Cardiac septum (tissue), 1 donor: ENCODE data around the gene PRMT7. TPM values are rescaled to one million over a fixed set of nuclear protein-coding genes. Genes with fewer than 3 reads are reported as not detected.

ENCODE experiments used
- DNase-seq: peaks from one replicate; pipeline ENCODE4 v3.0.0-alpha.2; 2020; ENCODE audit warnings: low spot score
- intact Hi-C: fragments of 100-400 bp; cut with DNase I; formaldehyde crosslinking; loops from one replicate; pipeline ENCODE4 v1.14.0; 2022
- total RNA-seq: library from RNA; stranded (reverse); fragmentation: NEBNext Ultra II Directional; extraction: Animal tissue kit (Norgen Biotek cat#: 25700); gene quantifications from one replicate; pipeline ENCODE4 v1.2.1, GENCODE V29; 2021
- donor health status: DM: no; HTN: no; CAD: no.

PRMT7 gene
- total RNA-seq, 1 donor from 2014 or later = 24.2 TPM

DNA sequence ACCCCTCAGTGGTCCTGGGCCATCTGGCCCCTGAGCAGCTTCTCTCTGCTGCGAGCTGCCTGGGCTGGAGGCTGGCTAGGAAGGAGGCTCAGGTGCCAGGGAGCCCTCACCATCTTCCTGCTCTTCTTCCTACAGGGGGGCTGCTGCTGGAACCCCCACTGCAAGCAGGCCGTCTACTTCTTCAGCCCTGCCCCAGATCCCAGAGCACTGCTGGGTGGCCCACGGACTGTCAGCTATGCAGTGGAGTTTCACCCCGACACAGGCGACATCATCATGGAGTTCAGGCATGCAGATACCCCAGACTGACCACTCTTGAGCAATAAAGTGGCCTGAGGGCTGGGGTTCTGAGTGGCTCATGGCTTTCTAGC is 46.1 kb downstream of the PRMT7 start:
- DNase-seq = no peak
- intact Hi-C loops = no loop called here

DNA sequence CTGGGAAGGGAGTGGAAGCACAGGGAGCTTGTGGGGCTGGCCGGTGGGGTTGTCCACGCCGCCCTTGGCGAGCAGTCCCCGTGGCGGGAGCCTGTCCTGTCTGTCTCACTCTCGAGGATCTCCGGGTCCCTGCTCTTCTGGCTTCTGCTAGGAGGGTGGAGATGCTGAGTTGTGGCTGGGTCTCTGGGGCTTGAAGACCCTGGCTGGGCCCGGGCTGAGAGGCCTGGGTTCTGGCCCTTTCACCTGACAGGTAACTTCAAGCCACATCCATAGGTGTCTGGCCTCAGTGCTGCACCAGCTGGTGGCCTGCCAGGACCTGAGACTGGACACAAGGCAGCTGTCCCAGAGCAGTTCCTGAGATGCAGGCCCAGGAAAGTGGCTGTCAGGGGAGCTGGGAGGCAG is 46.7 kb downstream of the PRMT7 start:
- intact Hi-C loops = no loop called here
- DNase-seq = no peak

DNA sequence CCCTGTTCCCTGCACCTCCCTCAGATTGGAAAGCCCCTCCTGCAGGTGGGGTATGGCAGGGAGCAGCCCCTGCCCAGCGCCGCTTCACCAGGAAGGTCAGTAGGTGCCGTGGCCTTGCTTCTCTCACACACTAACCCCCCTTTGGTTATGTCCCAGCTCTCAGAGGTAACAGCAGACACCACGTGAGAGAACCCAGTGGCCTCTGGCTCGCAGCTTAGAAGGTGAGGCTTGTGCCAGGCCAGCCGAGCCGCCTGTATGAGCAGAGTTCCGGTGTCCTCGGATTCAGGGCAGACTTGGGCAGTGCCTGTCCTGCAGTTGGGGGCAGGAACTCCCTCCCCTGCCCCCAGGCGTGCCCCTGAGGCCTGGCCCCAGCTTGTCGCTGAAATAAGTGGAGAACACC is 47.1 kb downstream of the PRMT7 start:
- intact Hi-C loops = no loop called here
- no peak for DNase-seq

DNA sequence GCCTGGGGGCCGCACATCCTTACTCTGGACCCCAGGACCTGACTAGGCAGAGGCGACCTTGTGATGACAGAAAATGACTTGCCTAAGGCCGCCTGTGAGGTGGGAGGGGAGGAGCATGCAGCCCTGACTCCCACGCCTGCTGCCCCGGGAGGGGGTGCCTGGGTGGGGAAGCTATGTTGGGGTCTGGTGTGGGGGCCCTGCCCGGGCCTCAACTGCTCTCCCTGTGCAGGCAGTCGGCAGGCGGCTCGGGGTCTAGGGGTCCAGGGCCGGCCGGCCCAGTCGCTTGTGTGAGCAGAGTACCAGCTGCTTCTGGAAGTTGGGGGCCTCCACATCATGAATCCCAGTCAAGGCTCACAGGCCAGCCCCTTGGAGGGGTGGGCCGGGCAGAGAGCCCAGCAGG is 48.1 kb downstream of the PRMT7 start:
- DNase-seq = no peak
- intact Hi-C loops = no loop called here

DNA sequence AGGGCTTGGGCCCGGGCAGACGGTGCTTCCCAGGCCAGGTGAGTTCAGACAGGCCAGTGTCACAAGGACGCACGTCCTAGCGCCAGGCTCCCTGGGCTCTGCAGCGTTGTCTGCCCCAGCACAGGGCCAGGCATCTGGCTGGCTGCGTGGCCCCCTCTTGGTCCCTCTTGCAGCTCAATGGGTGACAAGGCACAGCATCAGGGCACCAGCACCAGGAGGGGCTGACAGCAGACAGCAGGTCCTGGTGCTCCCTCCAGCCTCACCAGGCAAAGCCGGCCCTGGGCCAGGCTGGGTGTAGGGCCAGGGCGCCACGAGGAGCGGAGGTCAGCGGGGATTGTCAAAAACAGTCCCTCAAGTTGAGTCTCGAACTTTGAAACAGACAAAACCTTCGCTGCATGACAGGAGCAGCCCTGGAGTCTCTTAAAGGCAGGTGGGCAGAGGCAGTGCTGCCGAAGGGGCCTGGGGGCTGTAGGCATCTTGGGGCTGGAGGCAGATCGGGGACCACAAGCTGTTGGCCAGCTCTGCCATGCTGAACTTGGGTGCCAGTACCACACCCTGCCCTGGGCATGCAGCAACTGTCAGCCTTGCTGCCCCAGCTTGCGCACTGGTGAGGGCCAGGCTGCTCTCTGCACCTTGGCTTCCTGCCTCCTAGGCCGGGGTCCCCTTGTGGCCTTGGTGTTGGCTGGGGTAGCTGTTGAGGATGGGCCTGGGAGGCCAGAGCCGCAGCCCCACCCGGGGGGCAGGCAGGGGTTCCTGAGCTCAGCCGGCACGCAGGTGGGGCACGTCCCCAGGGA is 48.8 kb downstream of the PRMT7 start:
- no peak for DNase-seq
- intact Hi-C loops = no loop called here

DNA sequence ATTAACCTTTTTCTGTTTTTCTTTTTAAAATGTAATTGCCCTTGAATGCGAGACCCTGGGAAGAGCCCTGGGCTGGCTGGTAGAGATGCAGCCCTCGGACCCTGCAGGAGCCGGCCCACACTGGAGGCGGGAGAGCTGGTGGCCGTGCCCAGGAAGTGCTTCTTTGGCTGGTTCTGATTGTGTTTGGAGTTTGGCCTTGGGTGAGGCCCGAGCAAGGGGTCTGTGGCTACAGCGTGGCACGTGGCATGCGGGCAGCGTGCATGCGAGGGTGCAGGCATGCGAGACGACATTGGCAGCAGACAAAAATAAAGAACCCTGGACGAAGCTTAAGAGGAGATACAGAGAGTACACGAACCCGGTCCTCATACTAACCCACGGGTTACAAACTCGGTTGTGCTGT is 49.7 kb downstream of the PRMT7 start:
- intact Hi-C loops = no loop called here
- no peak for DNase-seq

DNA sequence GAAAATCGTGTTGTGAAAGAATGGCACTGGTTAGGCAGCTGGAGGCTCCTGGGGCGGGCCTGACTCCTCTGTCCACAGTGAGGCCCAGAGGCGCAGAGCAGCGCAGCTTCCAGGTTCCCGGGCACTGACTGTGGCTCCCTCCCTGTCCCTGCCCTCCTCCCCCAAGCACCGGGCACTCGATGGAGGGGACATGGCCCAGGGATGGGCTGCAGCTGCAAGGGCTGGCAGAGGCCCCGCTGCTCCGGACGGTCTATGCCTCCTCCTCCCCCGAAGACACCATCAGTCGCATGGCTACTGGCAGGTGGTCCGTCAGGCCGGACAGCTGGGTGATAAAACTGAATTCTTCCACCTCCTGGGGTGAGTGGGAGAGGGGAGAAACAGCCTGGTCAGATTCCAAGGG is 50.1 kb downstream of the PRMT7 start:
- intact Hi-C loops = no loop called here
- DNase-seq = no peak

DNA sequence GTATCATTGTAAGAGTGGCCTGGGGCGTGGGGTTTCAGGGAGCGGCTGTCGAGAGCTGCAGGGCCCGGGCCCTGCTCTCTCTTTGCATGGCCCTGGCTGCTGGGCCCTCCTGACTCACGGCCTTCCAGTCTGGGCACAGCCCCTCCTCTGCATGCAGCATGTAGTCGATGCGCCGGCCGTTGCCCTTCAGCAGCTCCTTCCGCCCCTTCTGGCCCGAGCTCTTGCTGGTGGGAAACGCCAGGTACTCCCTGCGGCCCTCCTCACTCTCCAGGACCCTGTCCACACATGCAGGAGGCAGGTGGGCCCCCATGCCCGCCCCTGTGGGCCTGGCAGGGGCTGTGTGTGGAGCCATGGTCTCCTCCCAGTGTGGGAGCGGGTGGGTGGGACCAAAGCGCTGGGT is 50.7 kb downstream of the PRMT7 start:
- intact Hi-C loops = no loop called here
- DNase-seq = no peak

DNA sequence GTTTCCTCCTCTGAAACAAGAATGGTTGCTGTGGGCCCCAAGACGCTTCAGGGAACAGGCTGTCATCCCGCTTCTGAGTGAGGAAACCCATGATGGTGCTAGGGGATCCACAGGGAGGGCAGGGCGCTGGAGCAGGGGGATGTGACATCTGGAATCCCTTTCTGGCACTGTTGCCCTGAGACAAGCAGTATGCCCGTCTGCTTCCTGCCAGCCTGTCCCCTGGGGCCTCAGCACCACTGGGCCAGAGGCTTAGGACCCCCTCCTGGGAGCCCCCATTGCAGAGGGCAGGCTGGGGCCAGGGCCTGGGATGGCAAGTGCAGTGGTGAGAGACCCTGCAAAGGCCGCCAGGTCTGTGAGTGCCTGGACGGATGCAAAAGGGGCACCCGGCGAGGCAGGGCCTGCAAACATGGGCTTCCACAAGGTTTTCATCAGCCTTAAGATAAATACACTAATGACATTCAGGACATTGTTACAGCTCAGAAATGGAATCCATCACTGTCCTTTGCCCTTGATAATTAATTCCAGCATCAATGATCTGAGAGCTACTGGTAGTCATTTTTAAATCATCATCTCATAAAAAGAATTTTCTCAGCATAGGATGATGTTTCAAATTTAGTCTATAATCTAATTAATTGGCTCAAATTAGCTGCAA is 51.6 kb downstream of the PRMT7 start:
- DNase-seq = no peak
- intact Hi-C loops = no loop called here

DNA sequence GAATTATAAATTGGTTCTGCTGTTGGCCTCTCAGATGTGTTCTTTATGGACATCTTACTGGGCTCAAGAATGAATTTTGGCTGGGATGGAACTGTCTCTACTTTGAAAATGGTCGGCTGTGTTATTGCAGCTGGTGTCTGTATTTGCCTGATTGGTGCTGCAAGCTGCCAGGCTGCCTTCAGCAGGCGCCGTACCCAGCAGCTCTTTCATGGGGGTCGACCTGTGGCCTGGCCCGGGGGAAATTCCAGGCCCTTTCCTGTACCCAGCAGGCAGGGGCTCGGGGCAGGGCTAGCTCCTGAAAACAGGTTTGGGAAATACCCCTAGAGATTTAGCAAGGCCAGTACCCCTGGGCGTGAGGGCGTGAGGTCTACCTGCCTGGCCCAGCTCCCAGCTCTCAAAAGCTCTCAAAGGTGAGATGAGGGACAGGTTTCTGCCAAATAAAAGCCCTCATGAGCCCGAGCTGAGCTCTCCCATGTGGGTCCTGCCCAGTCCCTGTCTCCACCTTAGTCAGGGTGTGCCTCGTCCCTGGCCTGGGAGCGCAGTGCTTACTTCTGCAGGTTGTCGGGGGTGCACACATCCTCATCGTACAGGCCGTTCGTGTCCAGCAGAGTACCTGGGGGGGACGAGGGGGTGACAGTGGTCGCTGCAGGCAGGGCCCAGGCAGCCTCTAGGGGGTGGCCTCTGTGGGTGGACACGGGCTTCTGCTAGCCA is 52.3 kb downstream of the PRMT7 start:
- no peak for DNase-seq

DNA sequence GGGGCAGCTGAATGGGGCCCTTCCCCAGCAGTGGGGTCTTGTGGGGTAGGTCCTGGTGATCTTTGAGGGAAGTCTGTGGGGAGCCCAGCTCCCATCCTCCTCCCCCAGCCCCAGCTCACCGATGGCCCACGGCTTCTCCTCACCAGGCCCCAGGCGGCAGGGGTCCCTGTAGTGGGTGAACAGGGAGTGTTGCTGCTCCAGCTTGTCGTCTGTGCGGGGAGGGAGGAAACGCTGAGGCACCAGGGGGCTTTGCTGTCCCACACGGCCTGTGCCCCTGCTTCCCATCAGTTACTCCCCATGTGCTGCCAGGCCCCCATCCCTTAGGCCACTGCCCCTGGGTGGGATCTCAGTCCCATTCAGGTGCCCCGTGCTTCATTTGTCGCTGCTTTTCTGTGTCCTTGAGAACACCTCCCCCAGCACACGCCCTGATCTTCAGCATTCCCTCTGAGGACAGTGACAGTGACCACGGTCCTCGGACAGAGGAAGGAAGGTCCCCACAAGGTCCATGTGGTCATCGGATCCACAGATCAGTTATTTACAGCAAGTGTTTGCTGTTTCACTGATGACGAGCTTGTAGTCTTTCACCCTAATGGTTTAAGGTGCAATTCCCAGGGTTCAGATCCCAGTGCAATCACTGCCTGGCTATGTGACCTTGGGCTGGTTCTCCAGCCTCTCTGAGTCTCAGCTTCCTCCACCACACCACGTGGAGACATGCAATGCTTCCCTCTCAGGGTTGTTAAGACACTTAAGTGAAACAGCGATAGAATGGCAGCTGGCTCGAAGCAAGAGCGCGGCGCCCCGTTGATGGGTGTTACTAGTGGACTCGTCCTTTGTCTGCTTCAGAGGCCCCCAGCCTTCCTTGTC is 53.1 kb downstream of the PRMT7 start:
- DNase-seq = no peak
- intact Hi-C loops = no loop called here

More for the DNA sequence above, 52.3 kb downstream of the PRMT7 start:
- intact Hi-C loops = no loop called here

DNA sequence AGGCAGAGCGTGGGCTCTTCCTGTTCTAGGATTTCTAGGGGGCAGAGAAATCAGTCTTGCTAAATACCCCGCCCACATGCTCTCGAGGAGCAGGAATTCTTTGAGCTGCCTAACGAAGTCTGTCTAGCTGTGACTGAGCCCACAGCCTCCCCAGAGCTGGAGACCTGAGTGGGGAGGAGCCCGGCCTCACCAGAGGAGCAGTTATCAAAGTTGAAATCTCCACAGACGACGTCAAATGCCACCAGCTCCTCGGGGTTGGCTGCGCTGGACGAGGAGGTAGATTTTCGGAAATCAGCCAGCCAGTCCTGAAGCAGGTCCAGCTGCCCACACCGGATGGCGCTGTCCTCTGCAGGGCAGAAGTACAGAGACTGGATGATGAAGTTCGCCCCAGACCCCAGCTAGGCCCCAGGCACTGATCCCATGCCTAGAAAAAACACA is 53.8 kb downstream of the PRMT7 start:
- intact Hi-C loops = no loop called here
- DNase-seq = no peak

DNA sequence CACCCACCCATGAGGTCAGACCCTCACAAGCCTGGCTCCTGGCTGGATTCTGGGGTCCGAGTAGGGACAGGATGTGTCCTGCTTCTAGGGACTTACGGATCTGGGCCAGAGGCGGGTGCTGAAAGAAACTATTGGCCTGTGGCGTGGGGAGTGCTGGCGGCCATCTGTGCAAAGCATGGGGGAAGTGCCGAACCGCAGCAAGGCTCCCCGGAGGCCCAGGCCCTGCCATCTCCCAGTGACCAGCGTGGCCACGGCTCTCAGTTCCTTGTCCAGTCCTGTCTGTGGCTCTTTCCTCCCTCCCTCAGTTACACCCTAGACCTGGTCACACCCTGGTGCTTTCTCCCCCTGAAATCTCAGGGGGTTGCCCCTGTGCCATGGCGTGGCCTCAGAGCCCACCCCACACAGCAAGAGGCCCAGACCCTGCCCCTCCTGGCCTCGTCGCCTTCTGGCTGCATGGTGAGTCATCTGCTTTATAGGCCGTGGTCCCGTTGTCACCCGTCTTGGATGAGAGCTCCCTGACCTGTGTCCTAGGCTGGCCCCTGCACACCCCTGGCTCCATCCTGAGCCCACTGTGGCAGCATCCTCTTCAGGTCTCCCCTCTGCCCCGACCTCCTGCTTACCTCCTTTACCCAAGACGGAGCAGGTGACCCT is 54.5 kb downstream of the PRMT7 start:
- intact Hi-C loops = no loop called here
- DNase-seq = no peak

DNA sequence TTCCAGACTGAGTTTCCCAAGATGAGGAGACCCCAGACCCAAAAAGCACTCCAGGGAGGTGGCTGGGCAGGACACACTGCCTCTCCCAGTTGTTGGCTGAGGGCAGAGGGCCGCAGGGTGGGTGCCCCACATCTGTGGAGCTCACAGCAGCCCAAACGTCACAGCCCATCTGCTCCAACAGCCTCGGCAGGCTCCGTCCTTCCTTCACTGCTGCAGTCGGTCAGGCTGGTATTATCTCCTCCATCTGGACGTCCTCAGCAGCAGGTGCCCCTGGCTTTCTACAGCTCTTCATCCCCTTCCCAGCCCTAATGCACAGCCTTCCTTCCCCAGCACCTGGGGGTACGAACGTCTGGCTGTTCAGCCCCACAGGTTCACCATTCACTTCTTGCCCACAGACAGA is 55.2 kb downstream of the PRMT7 start:
- no peak for DNase-seq
- intact Hi-C loops = no loop called here

DNA sequence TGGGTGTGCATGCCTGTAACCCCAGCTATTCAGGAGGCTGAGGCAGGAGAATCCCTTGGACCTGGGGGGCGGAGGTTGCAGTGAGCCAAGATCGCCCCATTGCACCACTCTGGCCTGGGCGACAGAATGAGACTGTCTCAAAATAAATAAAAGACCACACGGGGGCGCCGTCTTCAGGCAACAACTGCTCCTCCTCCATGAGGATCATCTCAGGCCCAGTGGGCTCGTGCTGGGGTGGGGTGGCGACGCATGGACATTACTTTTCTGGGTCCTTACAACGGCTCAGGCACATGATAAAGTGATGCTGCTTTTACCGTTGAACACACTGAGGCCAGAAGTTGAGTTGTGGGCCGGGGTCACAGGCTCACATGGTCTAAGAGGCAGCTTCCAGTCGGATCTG is 56.2 kb downstream of the PRMT7 start:
- intact Hi-C loops = no loop called here

DNA sequence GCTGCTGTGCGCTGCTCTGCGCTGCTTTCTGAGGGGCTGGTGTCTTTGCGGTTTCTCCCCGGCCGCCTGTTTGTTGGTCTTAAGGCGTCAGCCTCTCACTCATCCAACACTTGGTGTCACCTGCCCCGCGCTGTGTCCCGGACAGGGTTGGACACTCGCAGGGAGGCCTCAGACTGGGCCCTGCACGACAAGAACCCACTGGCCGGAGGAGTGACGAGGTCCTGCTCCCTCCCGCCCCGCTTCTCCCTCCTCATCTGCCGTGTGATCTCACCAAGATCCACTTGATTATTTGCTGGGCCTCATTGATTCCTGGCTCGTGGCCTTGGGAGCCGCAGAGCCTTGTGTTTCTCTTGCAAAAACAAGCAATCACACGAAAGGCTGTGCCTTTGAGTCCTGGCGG is 56.6 kb downstream of the PRMT7 start:
- DNase-seq = no peak
- intact Hi-C loops = no loop called here

More for the DNA sequence above, 56.2 kb downstream of the PRMT7 start:
- no peak for DNase-seq

DNA sequence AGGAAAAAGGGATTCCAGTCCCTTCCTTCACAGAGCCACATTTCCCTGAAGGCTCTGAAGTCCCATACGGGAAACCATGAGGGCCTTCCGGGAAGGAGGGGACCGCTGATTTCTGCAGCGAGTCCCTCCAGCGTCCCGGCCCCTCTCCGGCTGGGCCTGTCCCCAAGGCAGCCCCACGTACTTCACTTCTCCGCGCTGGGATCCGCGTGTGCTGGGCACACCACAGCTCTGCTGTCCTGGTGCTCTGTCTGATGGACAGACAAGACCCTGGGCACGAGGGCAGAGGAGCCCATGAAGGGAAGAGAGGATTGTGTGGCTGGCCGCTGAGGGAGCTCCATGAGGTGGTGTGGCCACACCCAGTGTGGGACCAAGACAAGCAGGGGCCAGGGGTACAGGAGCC is 57.1 kb downstream of the PRMT7 start:
- intact Hi-C loops = no loop called here
- DNase-seq = no peak

DNA sequence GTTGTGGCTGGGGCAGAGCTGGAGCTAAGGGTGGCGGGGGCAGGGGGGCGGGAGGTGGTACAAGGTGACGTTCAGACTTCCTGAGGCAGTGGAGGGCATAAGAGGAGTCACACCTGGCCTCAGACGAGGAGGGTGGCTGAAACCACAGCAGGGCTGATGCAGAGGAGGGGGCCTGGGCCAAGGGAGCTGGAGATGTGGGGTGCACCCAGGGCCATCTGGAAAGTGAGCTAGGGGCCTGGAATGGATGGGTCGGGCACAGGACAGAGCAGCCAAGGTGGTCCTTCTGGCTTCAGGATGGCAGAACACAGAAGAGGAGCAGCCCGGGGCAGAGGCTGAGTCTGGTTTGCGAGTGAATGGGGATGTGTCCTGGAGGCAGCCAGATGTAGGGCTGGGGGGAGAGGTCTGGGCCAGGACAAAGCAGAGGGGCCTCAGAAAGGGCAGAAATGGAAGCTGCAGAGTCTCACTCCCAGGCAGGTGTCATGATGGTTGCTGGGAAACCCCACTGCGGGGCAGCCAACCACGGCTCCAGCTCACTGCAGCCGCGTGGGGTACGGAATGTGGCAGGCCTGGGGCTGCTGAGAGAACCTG is 57.6 kb downstream of the PRMT7 start:
- intact Hi-C loops = no loop called here
- no peak for DNase-seq

DNA sequence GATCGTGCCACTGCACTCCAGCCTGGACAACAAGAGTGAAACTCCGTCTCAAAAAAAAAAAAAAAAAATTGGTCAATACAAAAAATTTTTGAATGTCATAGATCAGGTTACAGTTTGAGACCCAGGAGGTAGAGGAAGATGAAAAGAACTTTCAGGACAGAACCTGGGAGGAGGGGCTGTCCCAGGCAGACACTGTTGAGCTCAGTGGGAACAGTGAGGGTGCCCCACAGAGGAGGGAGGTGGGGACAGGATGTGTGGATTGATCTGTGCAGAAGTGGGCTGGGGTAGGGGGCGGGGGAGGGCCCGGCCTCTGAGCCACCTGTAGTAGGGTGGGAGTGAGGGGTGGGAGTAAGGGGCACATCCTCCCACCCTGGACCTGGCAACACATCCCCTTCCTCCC is 58.3 kb downstream of the PRMT7 start:
- DNase-seq = no peak
- intact Hi-C loops = no loop called here
